H1 (cell line): ENCODE data around the gene NCOA5. TPM values are rescaled to one million over a fixed set of nuclear protein-coding genes. Genes with fewer than 3 reads are reported as not detected.

Experiments used
- CTCF ChIA-PET: fragments of 300-600 bp; sonication (Branson Sonifier 250); formaldehyde crosslinking; loops from one replicate; lab custom pipeline; 2021; ENCODE audit not compliant: partially characterized antibody; lab: Charles Lee
- POLR2A ChIA-PET: fragments of 300-600 bp; sonication (Branson Sonifier 250); formaldehyde crosslinking; loops from one replicate; lab custom pipeline; 2021; ENCODE audit warnings: inconsistent platforms; ENCODE audit not compliant: partially characterized antibody; lab: Charles Lee
- DNase-seq, 2 experiments: peaks; one replicate each; pipeline versions ENCODE4 v3.0.0 to v3.0.0-alpha.2; 2010 to 2022; ENCODE audit warnings: low spot score in 2 of 2, low read depth in 1 of 2, mixed read lengths in 1 of 2
- FAIRE-seq: peaks from 2 replicates; lab custom pipeline; 2011; peaks lifted over from hg19 to GRCh38; lab: Jason Lieb, UNC
- H2AFZ ChIP-seq: 2 replicates; pipeline ENCODE4 v1.8.1; 2012; ENCODE audit warnings: low read length, inconsistent platforms
- H2AK5ac ChIP-seq: 2 replicates; pipeline ENCODE4 v1.6.1; 2013; ENCODE audit warnings: low read depth, low read length
- H2BK120ac ChIP-seq: replicated peaks from 2 replicates; pipeline ENCODE3; 2013; ENCODE audit warnings: low read depth, low read length, inconsistent platforms
- H2BK12ac ChIP-seq: 2 replicates; pipeline ENCODE4 v1.6.1; 2013; ENCODE audit warnings: low read depth, low read length
- H2BK15ac ChIP-seq: 2 replicates; pipeline ENCODE4 v1.6.1; 2013; ENCODE audit warnings: low read length
- H2BK20ac ChIP-seq: 2 replicates; pipeline ENCODE4 v1.6.1; 2013; ENCODE audit warnings: low read length
- H2BK5ac ChIP-seq: 2 replicates; pipeline ENCODE4 v1.6.1; 2013; ENCODE audit warnings: low read depth, low read length
- H3K14ac ChIP-seq: 2 replicates; pipeline ENCODE4 v1.6.1; 2013; ENCODE audit warnings: inconsistent platforms; ENCODE audit not compliant: insufficient read length
- H3K18ac ChIP-seq: 2 replicates; pipeline ENCODE4 v1.6.1; 2013; ENCODE audit warnings: low read length; ENCODE audit errors: extremely low read depth
- H3K23ac ChIP-seq: 2 replicates; pipeline ENCODE4 v1.6.1; 2013; ENCODE audit warnings: inconsistent platforms; ENCODE audit not compliant: insufficient read length
- H3K23me2 ChIP-seq: 2 replicates; pipeline ENCODE4 v1.6.1; 2013; ENCODE audit warnings: low read depth, low read length
- H3K27ac ChIP-seq: 2 replicates; pipeline ENCODE4 v1.6.1; 2011; ENCODE audit warnings: low read depth, low read length, inconsistent platforms
- H3K27me3 ChIP-seq, 4 experiments: replicated peaks in 1 of 4; 1 replicate in 1 of 4; 2 replicates in 3 of 4; pipeline versions ENCODE4 v1.6.1 to v1.8.1; 2011 to 2013; ENCODE audit warnings: low read length in 3 of 4, mild to moderate bottlenecking in 3 of 4, inconsistent platforms in 2 of 4, mixed read lengths in 2 of 4, moderate library complexity in 1 of 4; ENCODE audit not compliant: control insufficient read depth in 3 of 4, insufficient read depth in 3 of 4; ENCODE audit errors: extremely low read depth in 1 of 4
- H3K36me3 ChIP-seq, 4 experiments: 2 replicates each; pipeline versions ENCODE4 v1.6.1 to v1.8.1; 2011 to 2013; ENCODE audit warnings: mild to moderate bottlenecking in 4 of 4, low read length in 3 of 4, moderate library complexity in 2 of 4, control low read depth in 1 of 4, inconsistent platforms in 1 of 4; ENCODE audit not compliant: insufficient read depth in 4 of 4, control insufficient read depth in 2 of 4
- H3K4ac ChIP-seq: replicated peaks from 2 replicates; pipeline ENCODE3; 2013; ENCODE audit warnings: low read length, low read depth, mixed read lengths, inconsistent platforms; ENCODE audit not compliant: insufficient read length
- H3K4me1 ChIP-seq, 4 experiments: replicated peaks in 1 of 4; 1 replicate in 1 of 4; 2 replicates in 3 of 4; pipeline versions ENCODE4 v1.6.1 to v1.8.1; 2011 to 2013; ENCODE audit warnings: low read length in 3 of 4, inconsistent platforms in 2 of 4, mixed read lengths in 1 of 4; ENCODE audit not compliant: insufficient read depth in 4 of 4, control insufficient read depth in 3 of 4
- H3K4me2 ChIP-seq, 2 experiments: 2 replicates each; pipeline versions ENCODE4 v1.6.1 to v1.8.1; 2011 to 2013; ENCODE audit warnings: low read depth in 2 of 2, low read length in 2 of 2, control low read depth in 1 of 2, inconsistent platforms in 1 of 2, mild to moderate bottlenecking in 1 of 2; ENCODE audit not compliant: insufficient read depth in 1 of 2
- H3K4me3 ChIP-seq, 4 experiments: fragments of 200-600, 300-600 bp in 1 of 4; sonication (generic), shearing (Covaris generic), sonication (Bioruptor Twin) in 1 of 4; 2 replicates each; pipeline versions ENCODE4 v1.5.1 to v1.8.1; 2011 to 2016; ENCODE audit warnings: low read length in 4 of 4, low read depth in 3 of 4, control low read depth in 2 of 4, inconsistent platforms in 2 of 4, mild to moderate bottlenecking in 2 of 4, mixed read lengths in 1 of 4, moderate library complexity in 1 of 4; ENCODE audit not compliant: insufficient read depth in 2 of 4; ENCODE audit errors: extremely low read depth in 1 of 4
- H3K56ac ChIP-seq: replicated peaks from 2 replicates; pipeline ENCODE3; 2013; ENCODE audit warnings: low read depth, mild to moderate bottlenecking, mixed read lengths, low read length, inconsistent platforms; ENCODE audit not compliant: insufficient read length
- H3K79me1 ChIP-seq: 2 replicates; pipeline ENCODE4 v1.6.1; 2013; ENCODE audit warnings: low read depth, low read length, control low read depth
- H3K79me2 ChIP-seq, 2 experiments: 2 replicates each; pipeline versions ENCODE4 v1.6.1 to v1.8.1; 2012 to 2013; ENCODE audit warnings: low read length in 2 of 2, mild to moderate bottlenecking in 2 of 2, inconsistent platforms in 1 of 2; ENCODE audit not compliant: insufficient read depth in 2 of 2, control insufficient read depth in 1 of 2
- H3K9ac ChIP-seq, 4 experiments: replicated peaks in 1 of 4; 1 replicate in 1 of 4; 2 replicates in 3 of 4; pipeline versions ENCODE4 v1.6.1 to v1.8.1; 2011 to 2013; ENCODE audit warnings: low read depth in 3 of 4, low read length in 3 of 4, control low read depth in 2 of 4, mild to moderate bottlenecking in 2 of 4, moderate library complexity in 2 of 4, inconsistent platforms in 1 of 4; ENCODE audit errors: extremely low read depth in 1 of 4
- H3K9me3 ChIP-seq, 2 experiments: 2 replicates each; pipeline versions ENCODE4 v1.6.1 to v1.8.1; 2012 to 2013; ENCODE audit warnings: mild to moderate bottlenecking in 2 of 2, moderate library complexity in 2 of 2, control low read depth in 1 of 2, inconsistent platforms in 1 of 2, low read depth in 1 of 2, low read length in 1 of 2, mixed read lengths in 1 of 2; ENCODE audit not compliant: insufficient read depth in 2 of 2
- H4K20me1 ChIP-seq, 2 experiments: replicated peaks in 1 of 2; 2 replicates each; pipeline versions ENCODE3 to v1.8.1; 2011 to 2013; ENCODE audit warnings: inconsistent platforms in 2 of 2, low read length in 2 of 2, mild to moderate bottlenecking in 1 of 2; ENCODE audit not compliant: insufficient read depth in 2 of 2, control insufficient read depth in 1 of 2
- H4K5ac ChIP-seq: 2 replicates; pipeline ENCODE4 v1.6.1; 2013; ENCODE audit warnings: low read length, low read depth, mixed read lengths, inconsistent platforms; ENCODE audit not compliant: insufficient read length
- H4K8ac ChIP-seq: 2 replicates; pipeline ENCODE4 v1.8.0; 2013; ENCODE audit warnings: mild to moderate bottlenecking, moderate library complexity, low read length, inconsistent platforms; ENCODE audit not compliant: insufficient read depth; ENCODE audit errors: extremely low read depth
- H4K91ac ChIP-seq: replicated peaks from 2 replicates; pipeline ENCODE3; 2013; ENCODE audit warnings: low read length, mixed read lengths, inconsistent platforms; ENCODE audit not compliant: insufficient read length
- ASH2L ChIP-seq: fragments of 200-600, 300-600 bp; sonication (generic); IDR thresholded peaks from one replicate; pipeline ENCODE4 v1.7.1; 2017; ENCODE audit warnings: low read length
- BRCA1 ChIP-seq: IDR thresholded peaks from 2 replicates; pipeline ENCODE4 v1.6.1; 2012; ENCODE audit warnings: low read depth, low read length, improper control_type of control experiment
- EP300 ChIP-seq, 2 experiments: IDR thresholded peaks; 1 replicate in 1 of 2; 2 replicates in 1 of 2; pipeline ENCODE4 v1.6.1; 2011 to 2012; ENCODE audit warnings: low read depth in 2 of 2, low read length in 2 of 2, mild to moderate bottlenecking in 2 of 2, borderline replicate concordance in 1 of 2, inconsistent platforms in 1 of 2, moderate library complexity in 1 of 2
- SIRT6 ChIP-seq: IDR thresholded peaks from one replicate; pipeline ENCODE4 v1.7.1; 2012; ENCODE audit warnings: low read length, inconsistent platforms
- WGBS, 2 experiments: shearing (Covaris generic) in 1 of 2; methylation state at CpG; one replicate each; pipeline versions ENCODE4 v1.1.6 to v1.1.7; 2013 to 2015; ENCODE audit warnings: low lambda C conversion rate in 2 of 2, mixed read lengths in 2 of 2, inconsistent platforms in 1 of 2, low coverage in 1 of 2, missing lambda C conversion rate in 1 of 2; ENCODE audit not compliant: insufficient replicate concordance in 2 of 2, insufficient coverage in 1 of 2, insufficient read length in 1 of 2; ENCODE audit errors: extremely low coverage in 1 of 2, missing lambda C conversion rate in 1 of 2; 5-methylcytosine and 5-hydroxymethylcytosine counted together
- polyA plus RNA-seq, 7 experiments: library from polyadenylated mRNA; depleted of rRNA in 3 of 7; stranded (reverse) in 5 of 7; unstranded in 2 of 7; fragments of >200 nt in 5 of 7; fragments of 200-250 nt in 2 of 7; gene quantifications; 1 replicate in 5 of 7; 2 replicates in 1 of 7; 4 replicates in 1 of 7; pipeline versions ENCODE4 v1.2.1 to v1.2.3, GENCODE V29; 2011 to 2013; ENCODE audit warnings: missing spikeins in 2 of 7, mixed read lengths in 2 of 7
- total RNA-seq: library from RNA; stranded (reverse); fragmentation: NEBNext Ultra II Directional; extraction: Animal tissue kit (Norgen Biotek cat#: 25700); gene quantifications from 2 replicates; pipeline ENCODE4 v1.2.1, GENCODE V29; 2021

NCOA5 gene
- total and polyA plus RNA-seq, 2 of the 8 experiments (the other 6 are each of a cell fraction or from before 2014, with no cell fraction given), result 20.4 to 29.0 TPM

DNA sequence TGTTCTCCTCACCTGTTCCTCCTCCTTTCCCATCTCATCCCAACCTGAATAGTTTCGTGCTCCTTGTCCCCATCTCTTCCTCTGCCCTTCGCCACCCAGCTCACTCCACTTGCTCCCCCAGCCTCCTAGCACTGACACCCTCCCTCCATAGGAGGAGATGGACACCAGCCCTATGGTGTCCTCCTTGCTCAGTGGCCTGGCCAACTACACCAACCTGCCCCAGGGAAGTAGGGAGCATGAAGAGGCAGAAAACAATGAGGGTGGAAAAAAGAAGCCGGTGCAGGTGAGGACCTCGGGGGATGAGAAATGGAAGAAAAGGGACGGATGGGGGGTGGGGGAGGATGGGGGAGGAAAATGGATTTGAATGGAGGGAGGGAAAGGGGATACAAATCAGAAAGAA, 54.5 kb downstream of the NCOA5 start:
- Histone ChIP-seq H3K9ac (no peak overlapping the region), H3K14ac (no peak overlapping the region), H3K23me2 (peaks cover 3% of the 10 kb centered on the region; the same call in 1 of the 2 replicates), H4K20me1 (peaks cover 6 to 12% of the 10 kb centered on the region in 2 experiments), H3K4ac (no peak overlapping the region), H2AFZ (no peak overlapping the region), H3K79me1 (no peaks in the 10 kb centered on the region), H2AK5ac (no peak overlapping the region), H3K36me3 (no peaks in the 10 kb centered on the region), H3K23ac (no peak overlapping the region), H3K4me3 (no peak overlapping the region), H3K27ac (no peak overlapping the region), H3K4me2 (no peak overlapping the region), H3K56ac (no peak overlapping the region), H4K91ac (no peak overlapping the region), H3K79me2 (no peaks in the 10 kb centered on the region), H3K27me3 (peaks cover 28 to 61% (median 51%) of the 10 kb centered on the region in 4 experiments), H2BK20ac (no peak overlapping the region), H4K5ac (no peak overlapping the region), H3K18ac (no peak overlapping the region), H4K8ac (no peak overlapping the region), H2BK15ac (0 out of 2 replicates have a peak overlapping the region, but pooled peaks have one; percentile 11), H3K9me3 (no peaks in the 10 kb centered on the region), H2BK5ac (no peak overlapping the region; the same call in 1 of the 2 replicates), H2BK120ac (no peak overlapping the region), H3K4me1 (peaks cover 0 to 13% (median 10%) of the 10 kb centered on the region in 4 experiments; a peak in 6 of 7 replicates), H2BK12ac (no peak overlapping the region)
- FAIRE-seq, result no peak
- CTCF ChIA-PET, result interaction anchor here (1.3 to 8.5 kb wide), 5 partner anchors 13 to 22 kb away, joined by 4 to 60 read pairs (median 4); no protein-coding TSS in a partner anchor
- POLR2A ChIA-PET, result no interaction called here
- no peak for TF ChIP-seq ASH2L
- TF ChIP-seq SIRT6, result no peak
- TF ChIP-seq BRCA1, result no peak
- TF ChIP-seq EP300 (IDR thresholded peaks at IDR 0.05; ENCODE audit: borderline replicate concordance in 1 of 2, low read depth in 2 of 2, low read length in 2 of 2), result no peak
- no peak for DNase-seq
- 87 to 100% methylated on average over 1 to 4 of the region's 5 CpGs for WGBS, 2 experiments
